H9 (cell line): ENCODE measurements around the gene PPP1R9A. TPM values are rescaled to one million over a fixed set of nuclear protein-coding genes. Genes with fewer than 3 reads are reported as not detected.

ENCODE experiments used
- DNase-seq: peaks from one replicate; pipeline ENCODE4 v3.0.0-alpha.2; 2017
- H2AFZ ChIP-seq: one replicate; pipeline ENCODE4 v1.6.1; 2013; ENCODE audit warnings: mild to moderate bottlenecking, low read length, control low read depth, moderate library complexity
- H2AK5ac ChIP-seq: 2 replicates; pipeline ENCODE4 v1.6.1; 2013; ENCODE audit warnings: low read length, control low read depth, mixed read lengths; ENCODE audit not compliant: insufficient read length
- H2BK120ac ChIP-seq: one replicate; pipeline ENCODE4 v1.6.1; 2013; ENCODE audit warnings: low read depth, mild to moderate bottlenecking, low read length, control low read depth, inconsistent platforms; ENCODE audit not compliant: poor library complexity, severe bottlenecking
- H2BK12ac ChIP-seq: 2 replicates; pipeline ENCODE4 v1.6.1; 2013; ENCODE audit warnings: low read length, control low read depth, mixed read lengths, low read depth; ENCODE audit not compliant: insufficient read length
- H2BK15ac ChIP-seq: 2 replicates; pipeline ENCODE4 v1.6.1; 2013; ENCODE audit warnings: low read depth, low read length, control low read depth
- H2BK20ac ChIP-seq: one replicate; pipeline ENCODE4 v1.6.1; 2013; ENCODE audit warnings: low read depth, mild to moderate bottlenecking, low read length, control low read depth, inconsistent platforms; ENCODE audit not compliant: poor library complexity, severe bottlenecking
- H2BK5ac ChIP-seq: 2 replicates; pipeline ENCODE4 v1.6.1; 2013; ENCODE audit warnings: low read length, control low read depth, mixed read lengths; ENCODE audit not compliant: insufficient read length
- H3K14ac ChIP-seq: 2 replicates; pipeline ENCODE4 v1.6.1; 2013; ENCODE audit warnings: low read length, control low read depth; ENCODE audit not compliant: insufficient read depth
- H3K18ac ChIP-seq: 2 replicates; pipeline ENCODE4 v1.6.1; 2013; ENCODE audit warnings: low read depth, mild to moderate bottlenecking, mixed read lengths, low read length, control low read depth; ENCODE audit not compliant: insufficient read length
- H3K23ac ChIP-seq: 2 replicates; pipeline ENCODE4 v1.6.1; 2013; ENCODE audit warnings: low read length, control low read depth, mixed read lengths, low read depth; ENCODE audit not compliant: insufficient read length
- H3K23me2 ChIP-seq: 2 replicates; pipeline ENCODE4 v1.6.1; 2013; ENCODE audit warnings: low read depth, mild to moderate bottlenecking, mixed read lengths, low read length, control low read depth; ENCODE audit not compliant: insufficient read length, poor library complexity, severe bottlenecking
- H3K27ac ChIP-seq: 2 replicates; pipeline ENCODE4 v1.5.1; 2013; ENCODE audit warnings: low read length, control low read depth, mixed read lengths, low read depth; ENCODE audit not compliant: insufficient read length
- H3K27me3 ChIP-seq: 2 replicates; pipeline ENCODE4 v1.6.1; 2013; ENCODE audit warnings: low read length, control low read depth, inconsistent platforms; ENCODE audit not compliant: insufficient read depth
- H3K4ac ChIP-seq: 2 replicates; pipeline ENCODE4 v1.6.1; 2013; ENCODE audit warnings: low read depth, mild to moderate bottlenecking, control low read depth, inconsistent platforms, low read length, moderate library complexity
- H3K4me1 ChIP-seq: 2 replicates; pipeline ENCODE4 v1.6.1; 2013; ENCODE audit warnings: low read length, control low read depth, inconsistent platforms; ENCODE audit not compliant: insufficient read depth
- H3K4me2 ChIP-seq: 2 replicates; pipeline ENCODE4 v1.6.1; 2013; ENCODE audit warnings: low read length, control low read depth, mixed read lengths; ENCODE audit not compliant: insufficient read length, insufficient read depth
- H3K56ac ChIP-seq: 2 replicates; pipeline ENCODE4 v1.6.1; 2013; ENCODE audit warnings: low read depth, mild to moderate bottlenecking, mixed read lengths, low read length, control low read depth; ENCODE audit not compliant: insufficient read length
- H3K79me1 ChIP-seq: 2 replicates; pipeline ENCODE4 v1.6.1; 2013; ENCODE audit warnings: low read depth, mild to moderate bottlenecking, moderate library complexity, low read length, control low read depth, inconsistent platforms; ENCODE audit not compliant: insufficient read depth, poor library complexity, severe bottlenecking
- H3K79me2 ChIP-seq: 2 replicates; pipeline ENCODE4 v1.6.1; 2013; ENCODE audit warnings: low read length, control low read depth, inconsistent platforms; ENCODE audit not compliant: insufficient read depth
- H3K9ac ChIP-seq: 2 replicates; pipeline ENCODE4 v1.6.1; 2013; ENCODE audit warnings: low read length, control low read depth, mixed read lengths; ENCODE audit not compliant: insufficient read length; ENCODE audit errors: extremely low read depth
- H3K9me3 ChIP-seq: one replicate; pipeline ENCODE4 v1.6.1; 2013; ENCODE audit warnings: low read depth, low read length, inconsistent platforms; ENCODE audit not compliant: control insufficient read depth
- H3T11ph ChIP-seq: one replicate; pipeline ENCODE4 v1.6.1; 2013; ENCODE audit warnings: mild to moderate bottlenecking, low read length, control low read depth, inconsistent platforms
- H4K20me1 ChIP-seq: one replicate; pipeline ENCODE4 v1.6.1; 2013; ENCODE audit not compliant: control insufficient read depth, insufficient read length, insufficient read depth
- H4K5ac ChIP-seq: 2 replicates; pipeline ENCODE4 v1.6.1; 2013; ENCODE audit warnings: low read depth, mild to moderate bottlenecking, mixed read lengths, low read length, control low read depth; ENCODE audit not compliant: insufficient read length
- H4K8ac ChIP-seq: replicated peaks from 2 replicates; pipeline ENCODE4 v1.6.1; 2013; ENCODE audit warnings: low read length, control low read depth, mixed read lengths, low read depth; ENCODE audit not compliant: insufficient read length
- H4K91ac ChIP-seq: 2 replicates; pipeline ENCODE4 v1.6.1; 2013; ENCODE audit warnings: low read depth, mild to moderate bottlenecking, moderate library complexity, mixed read lengths, low read length, control low read depth; ENCODE audit not compliant: insufficient read length
- H3K27ac Mint-ChIP-seq, 3 experiments: 2 replicates in 2 of 3; 3 replicates in 1 of 3; pipeline ENCODE4 v1.8.0; 2020 to 2021; ENCODE audit warnings: mixed read lengths in 3 of 3, mild to moderate bottlenecking in 1 of 3, moderate library complexity in 1 of 3
- H3K27me3 Mint-ChIP-seq: 2 replicates; pipeline ENCODE4 v1.8.0; 2021; ENCODE audit warnings: low read depth, mild to moderate bottlenecking, moderate library complexity, mixed read lengths
- H3K36me3 Mint-ChIP-seq, 3 experiments: 2 replicates in 2 of 3; 3 replicates in 1 of 3; pipeline ENCODE4 v1.8.0; 2020 to 2021; ENCODE audit warnings: low read depth in 3 of 3, mixed read lengths in 3 of 3; ENCODE audit not compliant: insufficient read depth in 1 of 3
- H3K4me1 Mint-ChIP-seq, 2 experiments: 2 replicates each; pipeline ENCODE4 v1.8.0; 2020; ENCODE audit warnings: mixed read lengths in 2 of 2
- H3K4me3 Mint-ChIP-seq, 2 experiments: 2 replicates in 1 of 2; 3 replicates in 1 of 2; pipeline ENCODE4 v1.8.0; 2020 to 2021; ENCODE audit warnings: mild to moderate bottlenecking in 2 of 2, mixed read lengths in 2 of 2, moderate library complexity in 1 of 2
- H3K9me3 Mint-ChIP-seq, 2 experiments: 2 replicates in 1 of 2; 3 replicates in 1 of 2; pipeline ENCODE4 v1.8.0; 2020; ENCODE audit warnings: mild to moderate bottlenecking in 2 of 2, mixed read lengths in 2 of 2, moderate library complexity in 1 of 2
- CTCF ChIP-seq: fragments of 200-600 bp; sonication (generic); conservative IDR thresholded peaks from 3 replicates; pipeline ENCODE4 v1.8.0; 2021; ENCODE audit warnings: antibody characterized with exemption, mild to moderate bottlenecking
- WGBS: extraction: QIAGEN DNeasy Blood & Tissue Kit; methylation state at CpG from one replicate; pipeline ENCODE4 v1.1.7; 2013; ENCODE audit warnings: missing lambda C conversion rate, low lambda C conversion rate, mixed read lengths; ENCODE audit not compliant: insufficient read length; ENCODE audit errors: extremely low coverage; 5-methylcytosine and 5-hydroxymethylcytosine counted together
- total RNA-seq: library from RNA; stranded (reverse); gene quantifications from 2 replicates; pipeline ENCODE4 v1.2.1, GENCODE V29; 2021

PPP1R9A gene
- total RNA-seq, 1 experiment from 2014 or later, result 17.0 TPM

GRCh38 chr7:95095259-95095965 is 188.0 kb downstream of the PPP1R9A start:
- no peak overlapping the region for H3K56ac ChIP-seq
- Mint-ChIP-seq H3K4me3 (no peak overlapping the region), H3K9me3 (no peaks in the 10 kb centered on the region), H3K36me3 (no peaks in the 10 kb centered on the region; a peak in 2 of 7 replicates), H3K27ac (no peak overlapping the region), H3K4me1 (peaks cover 17 to 20% of the 10 kb centered on the region in 2 experiments), H3K27me3 (no peaks in the 10 kb centered on the region)
- no peak overlapping the region for H3K14ac ChIP-seq
- WGBS, result no CpG with 5 or more reads among the region's 2 CpGs
- no peak overlapping the region for H2AFZ ChIP-seq
- H3K4me2 ChIP-seq, result no peak overlapping the region
- H2BK15ac ChIP-seq, result no peak overlapping the region
- H4K91ac ChIP-seq, result no peak overlapping the region
- H3K9me3 ChIP-seq, result no peaks in the 10 kb centered on the region
- H3K79me1 ChIP-seq, result no peaks in the 10 kb centered on the region
- no peak overlapping the region for H3K9ac ChIP-seq
- no peak overlapping the region for H2BK20ac ChIP-seq
- no peaks in the 10 kb centered on the region for H3K23me2 ChIP-seq
- H3K79me2 ChIP-seq, result no peaks in the 10 kb centered on the region
- DNase-seq, result no peak
- no peak overlapping the region for H3K18ac ChIP-seq
- no peaks in the 10 kb centered on the region for H3K4me1 ChIP-seq
- no peak overlapping the region for H2AK5ac ChIP-seq
- H3K27me3 ChIP-seq, result no peaks in the 10 kb centered on the region
- H3K27ac ChIP-seq, result no peak overlapping the region
- no peak overlapping the region for H4K8ac ChIP-seq
- H2BK12ac ChIP-seq, result no peak overlapping the region
- H3T11ph ChIP-seq, result no peak overlapping the region
- no peak overlapping the region for H2BK5ac ChIP-seq
- no peaks in the 10 kb centered on the region for H4K20me1 ChIP-seq
- no peak for TF ChIP-seq CTCF
- no peak overlapping the region for H2BK120ac ChIP-seq
- no peak overlapping the region for H4K5ac ChIP-seq
- H3K23ac ChIP-seq, result no peak overlapping the region
- no peak overlapping the region for H3K4ac ChIP-seq
